ENCODE data around the gene ISG20.

DNA sequence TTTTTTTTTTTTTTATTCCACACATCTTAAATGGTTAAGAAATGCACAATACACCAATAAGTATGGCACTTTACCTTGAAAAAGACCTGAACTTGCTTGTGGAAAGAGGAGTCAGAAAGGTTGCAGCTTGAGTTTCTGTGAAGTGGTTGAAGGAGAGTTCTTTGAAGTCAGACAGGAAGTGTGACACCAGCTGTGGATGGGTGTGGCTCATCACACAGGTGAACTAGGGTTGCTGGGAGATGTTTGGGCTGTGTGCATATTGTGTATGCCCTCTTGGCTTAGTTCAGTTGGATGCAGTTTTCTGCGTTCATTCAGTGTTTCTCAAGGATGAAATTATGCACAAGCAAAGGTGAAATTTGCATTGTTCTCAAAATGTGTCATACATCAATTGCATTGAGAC is 11.4 kb upstream of the ISG20 start:
- no peak for TF ChIP-seq SUZ12 (IDR thresholded peaks at IDR 0.05; ENCODE audit: extremely low read depth, insufficient read depth, insufficient read length)
- TF ChIP-seq ZNF274 (IDR thresholded peaks at IDR 0.05; ENCODE audit: low read depth, low read length): no peak
- TF ChIP-seq YY1 (IDR thresholded peaks at IDR 0.05; ENCODE audit: insufficient read depth, insufficient read length): no peak

All from NT2/D1 (cell line).